Vagina (tissue), 2 donors: Measurements from ENCODE around the gene DHX15. TPM values are rescaled to one million over a fixed set of nuclear protein-coding genes. Genes with fewer than 3 reads are reported as not detected.
"Not testable (repeated sequence)": the region's sequence is repeated elsewhere in the genome, so short reads cannot be mapped to it uniquely, and the experiment has no call there.

ENCODE experiments used
- DNase-seq, 2 donors: peaks; one replicate each; pipeline ENCODE4 v3.0.0-alpha.2; 2017; ENCODE audit errors: extremely low spot score in 2 of 2
- H3K27ac ChIP-seq: fragments of 200-600 bp; sonication (generic); one replicate; pipeline ENCODE4 v1.5.1; 2019
- H3K27me3 ChIP-seq: fragments of 200-600 bp; sonication (generic); one replicate; pipeline ENCODE4 v1.5.1; 2019
- H3K36me3 ChIP-seq, 2 donors: fragments of 200-600 bp; sonication (generic); one replicate each; pipeline ENCODE4 v1.5.1; 2017 to 2019
- H3K4me1 ChIP-seq: fragments of 200-600 bp; sonication (generic); one replicate; pipeline ENCODE4 v1.5.1; 2019
- H3K4me3 ChIP-seq, 2 donors: fragments of 200-600 bp; sonication (generic); 1 replicate in 1 of 2; 2 replicates in 1 of 2; pipeline ENCODE4 v1.5.1; 2016 to 2019
- H3K9me3 ChIP-seq: fragments of 200-600 bp; sonication (generic); one replicate; pipeline ENCODE4 v1.5.1; 2019
- CTCF ChIP-seq, 3 experiments: fragments of 450-650 bp in 2 of 3; fragments of 200-600 bp in 1 of 3; sonication (generic) in 1 of 3; IDR thresholded peaks; one replicate each; pipeline ENCODE4 v1.5.1; 2017 to 2019; ENCODE audit warnings: antibody characterized with exemption in 3 of 3, mild to moderate bottlenecking in 2 of 3, moderate library complexity in 2 of 3
- POLR2A ChIP-seq, 2 donors: fragments of 450-650 bp; IDR thresholded peaks; one replicate each; pipeline ENCODE4 v1.6.1; 2017; ENCODE audit warnings: antibody characterized with exemption in 2 of 2, mild to moderate bottlenecking in 2 of 2, moderate library complexity in 2 of 2
- POLR2AphosphoS5 ChIP-seq, 2 donors: sonication (generic); formaldehyde crosslinking; IDR thresholded peaks; one replicate each; pipeline ENCODE4 v1.9.0; 2017; ENCODE audit warnings: antibody characterized with exemption in 2 of 2, mild to moderate bottlenecking in 2 of 2, low read depth in 1 of 2; ENCODE audit not compliant: insufficient read depth in 1 of 2
- intact Hi-C: fragments of 100-400 bp; cut with DNase I; formaldehyde crosslinking; loops from one replicate; pipeline ENCODE4 v1.15.1; 2023
- total RNA-seq: library from RNA; depleted of rRNA; stranded (reverse); fragments of >200 nt; gene quantifications from one replicate; pipeline ENCODE4 v1.2.3, GENCODE V29; 2016

DHX15 gene
- total RNA-seq, 1 donor from 2014 or later, result 140 TPM

GRCh38 chr4:24507439-24507838, 76.9 kb downstream of the DHX15 start:
- intact Hi-C loops, result no loop called here
- no peaks in the 10 kb centered on the region for H3K4me1 ChIP-seq
- H3K27ac ChIP-seq, result no peak overlapping the region
- no peaks in the 10 kb centered on the region for H3K27me3 ChIP-seq
- TF ChIP-seq CTCF (IDR thresholded peaks at IDR 0.05) (no peak), POLR2AphosphoS5 (IDR thresholded peaks at IDR 0.05; ENCODE audit: insufficient read depth in 1 of 2, low read depth in 1 of 2) (no peak), POLR2A (IDR thresholded peaks at IDR 0.05) (no peak)
- no peak for DNase-seq
- H3K4me3 ChIP-seq, result no peak overlapping the region
- H3K9me3 ChIP-seq, result no peaks in the 10 kb centered on the region
- no peaks in the 10 kb centered on the region for H3K36me3 ChIP-seq

- DNase-seq, intact Hi-C loops, H3K4me3 ChIP-seq: not testable (repeated sequence)
Measured at GRCh38 chr4:24503090-24503489, 81.3 kb downstream of the DHX15 start.

DNA sequence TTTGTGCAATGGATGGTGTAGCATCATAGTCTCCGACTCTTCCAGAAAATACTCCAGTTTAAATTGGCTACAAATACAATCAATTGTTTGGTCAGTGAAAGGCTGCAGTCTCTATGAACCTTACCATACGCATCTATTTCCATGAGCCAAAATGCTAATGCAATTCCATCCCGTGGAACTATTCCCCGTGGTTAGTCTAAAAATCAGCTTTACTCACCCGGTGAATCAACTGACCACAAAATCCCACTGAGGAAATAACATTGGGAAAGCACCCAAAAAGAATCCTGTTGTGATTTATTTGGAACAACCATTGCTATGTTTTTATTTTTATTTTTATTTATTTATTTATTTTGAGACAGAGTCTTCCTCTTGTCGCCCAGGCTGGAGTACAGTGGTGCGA, 87.1 kb downstream of the DHX15 start:
- no peak for DNase-seq
- intact Hi-C loops, result no loop called here
- Histone ChIP-seq H3K9me3 (no peaks in the 10 kb centered on the region), H3K4me1 (no peaks in the 10 kb centered on the region), H3K27me3 (no peaks in the 10 kb centered on the region), H3K4me3 (no peak overlapping the region), H3K36me3 (no peaks in the 10 kb centered on the region), H3K27ac (no peak overlapping the region)
- TF ChIP-seq CTCF (IDR thresholded peaks at IDR 0.05) (no peak), POLR2AphosphoS5 (IDR thresholded peaks at IDR 0.05; ENCODE audit: insufficient read depth in 1 of 2, low read depth in 1 of 2) (no peak), POLR2A (IDR thresholded peaks at IDR 0.05) (no peak)

More at GRCh38 chr4:24503090-24503489, 81.3 kb downstream of the DHX15 start:
- not testable (repeated sequence) for H3K27me3 ChIP-seq, H3K4me1 ChIP-seq, H3K36me3 ChIP-seq, H3K27ac ChIP-seq, H3K9me3 ChIP-seq

GRCh38 chr4:24496597-24496996, 87.8 kb downstream of the DHX15 start:
- no peak overlapping the region for H3K4me3 ChIP-seq
- no peaks in the 10 kb centered on the region for H3K27me3 ChIP-seq
- no peaks in the 10 kb centered on the region for H3K36me3 ChIP-seq
- DNase-seq, result no peak
- H3K9me3 ChIP-seq, result no peaks in the 10 kb centered on the region
- no peaks in the 10 kb centered on the region for H3K4me1 ChIP-seq
- intact Hi-C loops, result no loop called here
- TF ChIP-seq POLR2AphosphoS5 (IDR thresholded peaks at IDR 0.05; ENCODE audit: insufficient read depth in 1 of 2, low read depth in 1 of 2) (no peak), CTCF (IDR thresholded peaks at IDR 0.05) (no peak), POLR2A (IDR thresholded peaks at IDR 0.05) (no peak)
- H3K27ac ChIP-seq, result no peak overlapping the region

DNA sequence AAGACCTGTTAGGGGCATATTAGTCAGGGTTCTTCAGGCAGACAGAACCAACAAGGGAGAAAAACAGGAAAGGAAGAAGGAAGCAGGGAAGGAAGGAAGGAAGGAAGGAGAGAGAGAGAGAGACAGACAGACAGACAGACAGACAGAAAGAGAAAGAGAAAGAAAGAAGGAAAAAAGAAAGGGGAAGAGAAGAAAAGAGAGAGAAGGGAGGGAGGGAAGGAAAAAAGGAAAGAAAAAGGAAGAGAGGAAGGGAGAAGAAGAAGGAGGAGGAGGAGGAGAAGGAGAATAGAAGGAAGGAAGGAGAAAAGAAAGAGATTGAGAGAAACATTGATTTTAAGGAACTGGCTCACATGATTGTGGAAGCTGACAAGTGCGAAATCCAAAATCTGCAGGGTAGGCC, 89.0 kb downstream of the DHX15 start:
- intact Hi-C loops, result no loop called here
- Histone ChIP-seq H3K27ac (no peak overlapping the region), H3K9me3 (no peaks in the 10 kb centered on the region), H3K27me3 (no peaks in the 10 kb centered on the region), H3K4me1 (no peaks in the 10 kb centered on the region), H3K4me3 (no peak overlapping the region), H3K36me3 (no peaks in the 10 kb centered on the region)
- TF ChIP-seq CTCF (IDR thresholded peaks at IDR 0.05), result no peak
- no peak for TF ChIP-seq POLR2AphosphoS5 (IDR thresholded peaks at IDR 0.05; ENCODE audit: insufficient read depth in 1 of 2, low read depth in 1 of 2)
- TF ChIP-seq POLR2A (IDR thresholded peaks at IDR 0.05), result no peak
- no peak for DNase-seq

DNA sequence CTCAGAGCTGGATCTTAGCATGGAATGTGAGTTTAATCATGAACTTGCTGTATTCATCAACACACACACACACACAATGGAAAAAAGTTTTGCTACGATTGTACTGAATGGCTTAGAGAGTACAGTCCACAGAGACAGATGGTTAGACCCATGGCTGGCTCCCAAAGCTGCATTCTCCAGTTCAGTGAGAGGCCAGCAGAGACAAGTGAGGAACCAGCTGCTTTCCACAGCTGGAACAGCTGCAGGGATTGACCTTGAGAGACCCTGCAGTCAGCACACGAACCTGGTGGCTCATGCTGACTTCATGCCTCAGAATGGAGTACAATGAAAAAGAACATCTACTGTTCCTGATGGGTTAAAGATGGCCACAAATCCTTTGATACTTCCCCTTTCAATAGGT, 94.5 kb downstream of the DHX15 start:
- Histone ChIP-seq H3K36me3 (no peaks in the 10 kb centered on the region), H3K4me1 (no peaks in the 10 kb centered on the region), H3K27me3 (no peaks in the 10 kb centered on the region), H3K4me3 (no peak overlapping the region), H3K27ac (no peak overlapping the region), H3K9me3 (no peaks in the 10 kb centered on the region)
- no peak for TF ChIP-seq CTCF (IDR thresholded peaks at IDR 0.05)
- no peak for TF ChIP-seq POLR2A (IDR thresholded peaks at IDR 0.05)
- TF ChIP-seq POLR2AphosphoS5 (IDR thresholded peaks at IDR 0.05; ENCODE audit: insufficient read depth in 1 of 2, low read depth in 1 of 2), result no peak
- intact Hi-C loops, result no loop called here
- DNase-seq, result no peak
